GM18873 (cell line): ENCODE results near the gene HAL.
"Not testable (repeated sequence)": the region's sequence is repeated elsewhere in the genome, so short reads cannot be mapped to it uniquely, and the experiment has no call there.

Source experiments
- ATAC-seq: cut with Tn5 transposase; IDR thresholded peaks from one replicate; pipeline ENCODE4 v1.9.1; 2021; ENCODE audit warnings: mild to moderate bottlenecking, moderate library complexity, moderate number of reproducible peaks; ENCODE audit not compliant: unreplicated experiment, low FRiP score

The HAL gene

DNA sequence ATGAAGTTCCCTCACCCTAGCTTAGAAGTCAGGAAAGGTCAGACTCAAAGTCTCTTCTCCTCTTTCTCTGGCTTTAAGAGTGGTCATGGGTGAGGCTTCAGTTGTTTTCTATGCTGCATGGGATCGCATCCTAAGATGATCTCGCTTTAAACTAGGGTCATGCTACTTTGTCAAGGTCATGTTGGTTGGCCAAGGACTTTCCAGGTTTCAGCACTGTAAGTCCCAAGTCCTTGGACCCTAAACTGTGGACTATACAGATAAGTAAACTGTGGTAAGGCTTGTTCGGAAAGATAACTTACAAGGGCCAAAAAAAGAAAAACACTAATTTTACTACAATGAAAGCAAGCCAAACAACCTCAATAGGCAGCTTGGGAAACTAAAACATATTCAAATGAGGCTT, 17.4 kb downstream of the HAL start:
- no peak for ATAC-seq

DNA sequence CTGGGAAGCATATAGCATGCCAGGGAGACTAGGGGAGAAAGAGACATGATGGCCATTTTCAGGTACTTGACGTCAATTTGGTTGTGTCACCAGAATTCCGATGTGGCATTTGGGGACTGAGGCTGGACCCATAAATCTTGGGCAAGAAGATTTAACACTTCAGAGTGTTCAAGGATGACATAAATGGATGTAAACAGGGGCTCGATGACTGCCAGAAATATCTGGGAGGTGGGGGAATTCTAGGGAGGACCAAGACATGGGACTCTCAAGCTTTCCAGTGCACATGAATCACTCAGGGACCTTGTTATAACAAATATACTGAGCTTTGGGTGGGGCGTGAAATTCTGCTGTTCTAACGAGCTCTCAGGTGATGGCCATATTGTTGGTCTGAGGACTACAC, 17.8 kb downstream of the HAL start:
- no peak for ATAC-seq

DNA sequence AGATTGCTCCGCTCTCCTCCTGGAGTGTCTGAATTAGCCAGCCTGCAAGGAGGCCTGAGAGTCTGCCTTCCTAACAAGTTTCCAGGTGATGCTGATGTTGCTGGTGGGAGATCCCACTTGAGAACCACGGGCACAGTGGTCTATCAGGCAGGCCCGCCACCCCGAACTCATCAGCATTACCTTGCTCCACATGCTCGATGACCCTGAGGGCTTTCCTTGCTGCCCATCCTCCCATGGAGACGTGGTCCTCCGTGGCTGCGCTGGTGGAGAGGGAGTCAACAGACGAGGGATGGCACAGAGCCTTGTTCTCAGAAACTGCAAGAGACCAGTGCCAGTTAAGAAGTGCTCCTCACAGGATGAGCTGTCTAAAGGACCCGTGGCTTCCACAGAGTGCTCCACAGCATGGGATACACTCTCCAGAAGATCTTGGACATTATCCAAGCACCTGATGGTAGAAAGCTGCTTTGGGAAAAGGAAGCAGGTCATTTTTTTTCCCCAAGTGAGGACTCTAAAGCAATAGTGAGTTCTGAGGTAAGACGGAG, 18.3 kb downstream of the HAL start:
- no peak for ATAC-seq

DNA sequence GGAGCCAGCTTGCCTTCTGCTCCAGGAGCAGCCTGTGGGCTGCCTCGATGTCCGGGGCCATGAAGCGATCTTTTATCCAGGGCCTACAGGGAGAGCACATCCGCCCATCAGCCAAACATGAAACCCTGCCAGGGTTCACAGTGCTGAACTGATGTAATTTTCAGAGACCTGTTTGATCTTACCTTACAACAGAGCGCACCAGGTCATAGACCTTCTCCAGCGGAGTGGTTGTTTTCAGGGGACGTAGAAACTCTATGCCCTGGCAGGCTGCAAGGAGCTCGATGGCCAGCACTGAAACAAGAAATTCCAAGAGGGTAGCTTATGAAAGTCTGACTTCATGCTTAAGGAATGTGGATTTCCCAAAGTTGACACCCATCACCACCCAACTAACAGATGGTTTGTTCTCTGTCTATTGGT, 19.7 kb downstream of the HAL start:
- no peak for ATAC-seq

DNA sequence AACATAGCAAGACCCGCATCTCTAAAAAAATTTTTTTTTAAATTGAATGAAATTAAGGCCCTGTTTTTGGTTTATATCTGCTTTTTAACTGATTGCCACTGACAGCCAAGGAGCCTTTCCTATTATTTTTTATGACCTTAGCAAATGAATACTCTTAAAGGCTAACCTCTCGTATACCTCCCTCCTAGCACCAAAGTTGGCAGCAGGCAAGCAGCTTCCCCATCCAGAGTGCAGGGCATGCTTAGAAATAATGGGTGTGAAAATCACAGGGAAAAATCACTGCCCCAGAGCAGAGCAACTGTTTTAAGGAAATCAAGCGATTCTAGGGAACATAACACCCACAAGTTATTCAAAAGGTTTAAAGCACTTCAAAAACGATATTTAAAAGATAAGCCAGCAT, 20.7 kb downstream of the HAL start:
- no peak for ATAC-seq

DNA sequence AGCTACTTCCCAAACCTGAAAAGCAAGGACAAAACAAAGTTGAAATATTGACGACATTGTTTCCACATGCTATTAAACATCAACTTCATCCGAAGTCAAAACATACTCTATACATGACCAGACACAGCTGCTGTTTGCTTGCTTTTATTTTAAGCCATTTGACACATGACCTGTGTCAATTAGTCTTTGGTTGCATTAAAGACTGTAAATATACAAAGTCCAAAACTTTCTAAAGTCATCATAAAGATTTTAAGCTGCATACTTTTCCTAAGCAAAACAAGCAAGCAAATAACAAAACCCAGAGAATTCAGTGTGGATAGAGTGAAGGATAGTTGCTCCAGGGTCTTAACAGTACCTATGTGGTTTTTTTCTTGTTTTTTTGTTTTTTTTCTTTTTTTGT, 21.8 kb downstream of the HAL start:
- ATAC-seq = no peak

DNA sequence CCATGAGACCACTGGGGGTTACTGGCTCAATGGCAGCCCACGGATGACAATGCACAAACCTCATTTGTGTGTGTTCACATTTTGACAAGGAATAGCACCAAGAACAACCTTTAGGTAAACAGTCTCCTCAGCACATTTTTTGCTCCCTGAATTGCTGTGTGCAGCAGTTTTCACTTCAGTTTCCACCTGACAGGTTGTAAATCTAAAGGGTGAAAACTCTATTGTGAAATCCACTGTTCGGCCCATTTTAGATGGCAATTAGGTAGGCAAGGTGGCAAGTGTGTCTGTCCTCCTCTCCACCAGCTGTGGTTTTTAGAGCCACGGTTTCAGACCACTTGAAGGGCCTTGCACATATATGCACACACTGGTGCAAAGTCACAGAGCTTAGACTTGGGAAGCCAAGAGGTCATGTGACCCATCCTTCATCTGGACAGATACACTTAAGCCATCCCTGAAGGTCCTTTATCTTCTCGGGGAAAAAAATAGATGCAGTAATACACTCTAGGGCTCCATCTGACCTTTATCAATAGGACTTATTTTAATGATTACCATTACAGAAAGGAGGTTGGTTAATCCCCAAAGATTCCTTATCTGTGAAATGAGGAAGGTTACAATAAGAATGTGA, 23.2 kb downstream of the HAL start:
- ATAC-seq = no peak

DNA sequence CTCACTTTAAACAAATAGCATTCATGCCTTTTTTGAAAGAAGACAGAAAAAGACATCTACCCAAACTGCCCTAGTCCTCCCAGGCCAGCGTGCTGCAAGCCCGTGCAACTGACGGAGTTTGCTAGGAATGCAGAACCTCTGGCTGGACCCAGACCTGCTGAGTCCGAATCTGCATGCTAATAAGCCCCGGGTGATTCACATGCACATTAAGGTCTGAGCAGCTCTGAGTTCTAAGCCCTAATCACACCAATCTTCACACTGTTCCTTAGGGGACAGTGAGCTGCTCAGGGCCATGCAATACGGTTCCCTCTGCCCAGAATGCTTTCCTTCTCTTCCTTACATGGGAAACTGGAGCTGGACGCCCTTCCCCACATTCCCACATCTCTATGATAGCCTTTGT, 25.2 kb downstream of the HAL start:
- no peak for ATAC-seq

DNA sequence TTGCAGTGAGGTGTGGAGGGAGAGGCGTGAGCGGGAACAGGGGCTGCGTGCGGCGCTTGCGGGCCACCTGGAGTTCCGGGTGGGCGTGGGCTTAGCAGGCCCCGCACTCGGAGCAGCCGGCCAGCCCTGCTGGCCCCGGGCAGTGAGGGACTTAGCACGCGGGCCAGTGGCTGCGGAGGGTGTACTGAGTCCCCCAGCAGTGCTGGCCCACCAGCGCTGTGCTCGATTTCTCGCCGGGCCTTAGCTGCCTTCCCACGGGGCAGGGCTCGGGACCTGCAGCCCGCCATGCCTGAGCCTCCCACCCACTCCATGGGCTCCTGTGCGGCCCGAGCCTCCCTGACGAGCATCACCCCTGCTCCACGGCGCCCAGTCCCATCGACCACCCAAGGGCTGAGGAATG, 27.0 kb downstream of the HAL start:
- ATAC-seq = not testable (repeated sequence)

DNA sequence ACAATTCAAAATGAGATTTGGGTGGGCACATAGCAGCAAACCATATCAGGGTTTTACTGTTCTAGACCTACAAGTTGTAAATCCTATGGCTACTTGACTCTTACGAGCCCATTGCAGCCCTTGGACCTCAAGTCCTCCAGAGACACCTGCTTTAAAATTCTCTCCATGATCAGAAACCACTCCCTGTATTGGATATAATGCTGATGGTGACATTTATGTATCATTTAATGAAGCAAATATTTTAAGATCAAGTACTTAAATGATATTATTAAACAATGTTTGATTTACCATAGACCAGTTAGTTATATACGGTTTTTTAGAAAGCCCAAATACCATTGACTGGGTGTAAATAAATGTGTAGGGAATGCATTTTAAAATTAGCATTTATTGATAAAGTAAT, 28.8 kb downstream of the HAL start:
- no peak for ATAC-seq

DNA sequence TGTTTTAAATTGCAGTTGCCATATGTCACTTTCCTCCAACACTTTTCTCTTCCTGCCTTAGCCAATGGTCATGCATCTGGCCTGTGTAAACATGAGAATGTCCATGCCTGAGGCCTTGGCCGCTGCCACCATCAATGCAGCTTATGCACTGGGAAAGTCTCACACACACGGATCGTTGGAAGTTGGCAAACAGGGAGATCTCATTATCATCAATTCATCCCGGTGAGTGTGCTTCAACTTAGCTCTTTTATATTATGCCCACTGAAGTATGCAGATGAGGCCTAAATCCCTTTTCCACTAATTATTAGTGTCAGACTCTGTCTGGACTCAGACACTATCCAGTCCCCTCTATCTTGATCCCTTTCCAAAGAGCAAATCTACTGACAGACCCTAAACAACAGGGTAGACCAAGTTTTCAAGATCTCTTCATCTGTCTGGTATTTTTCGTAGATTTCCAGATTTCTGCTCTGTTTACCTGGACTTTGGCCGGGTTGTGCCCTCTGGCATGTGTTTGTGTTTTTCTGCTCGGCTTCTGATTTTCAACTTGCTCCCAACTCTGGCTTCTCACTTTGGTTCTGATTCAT, 29.8 kb downstream of the HAL start:
- ATAC-seq = no peak

DNA sequence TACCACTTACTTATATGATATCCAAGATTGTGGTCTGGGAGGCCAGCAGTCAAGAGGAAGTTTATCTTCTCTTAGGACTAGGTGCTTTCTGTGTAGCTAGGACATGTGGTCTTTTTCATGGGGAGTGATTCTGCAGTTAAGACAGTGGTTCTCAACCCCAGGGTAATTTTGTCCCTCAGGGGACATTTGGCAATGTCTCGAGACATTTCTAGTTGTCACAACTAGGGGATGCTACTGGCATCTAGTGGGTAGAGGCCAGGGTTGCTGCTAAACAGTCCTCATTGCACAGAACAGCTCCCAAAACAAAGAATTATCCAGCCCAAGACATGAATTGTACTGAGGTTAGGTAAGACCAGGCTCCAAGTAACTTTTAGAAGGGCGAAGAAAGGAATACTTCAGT, 33.0 kb downstream of the HAL start:
- ATAC-seq = no peak

DNA sequence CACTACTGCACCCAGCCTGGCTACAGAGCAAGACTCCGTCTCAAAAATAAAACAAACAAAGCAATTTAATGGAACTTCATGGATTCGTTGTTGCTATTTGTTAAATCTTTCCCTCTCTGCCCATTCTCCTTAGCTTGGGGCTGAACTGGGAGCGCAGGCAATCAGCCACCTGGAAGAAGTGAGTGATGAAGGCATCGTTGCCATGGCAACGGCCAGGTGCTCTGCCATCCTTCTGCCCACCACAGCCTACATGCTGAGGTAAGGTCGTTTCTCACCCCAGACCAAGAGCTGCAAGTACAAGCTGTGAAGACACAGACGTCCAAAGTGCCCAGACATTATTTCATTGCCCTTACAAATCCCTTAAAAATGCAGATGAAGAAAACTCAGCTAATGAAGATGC, 33.9 kb downstream of the HAL start:
- ATAC-seq = no peak

DNA sequence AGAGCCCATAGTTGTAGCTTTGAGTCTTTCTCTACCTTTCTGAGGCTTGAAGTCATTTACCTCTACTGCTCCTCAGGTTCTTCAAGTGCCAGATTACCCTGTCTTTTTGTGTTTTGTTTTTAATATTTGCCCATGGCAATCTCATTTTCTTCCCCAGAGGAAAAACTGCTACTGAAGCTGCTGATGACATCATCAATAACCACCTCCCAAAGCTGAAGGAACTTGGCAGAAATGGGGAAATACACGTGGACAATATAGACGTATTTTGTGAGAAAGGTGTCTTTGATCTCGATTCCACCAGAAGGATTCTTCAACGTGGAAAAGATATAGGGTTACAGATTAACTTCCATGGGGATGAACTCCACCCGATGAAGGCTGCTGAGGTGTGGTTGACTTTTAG, 35.9 kb downstream of the HAL start:
- ATAC-seq = no peak

DNA sequence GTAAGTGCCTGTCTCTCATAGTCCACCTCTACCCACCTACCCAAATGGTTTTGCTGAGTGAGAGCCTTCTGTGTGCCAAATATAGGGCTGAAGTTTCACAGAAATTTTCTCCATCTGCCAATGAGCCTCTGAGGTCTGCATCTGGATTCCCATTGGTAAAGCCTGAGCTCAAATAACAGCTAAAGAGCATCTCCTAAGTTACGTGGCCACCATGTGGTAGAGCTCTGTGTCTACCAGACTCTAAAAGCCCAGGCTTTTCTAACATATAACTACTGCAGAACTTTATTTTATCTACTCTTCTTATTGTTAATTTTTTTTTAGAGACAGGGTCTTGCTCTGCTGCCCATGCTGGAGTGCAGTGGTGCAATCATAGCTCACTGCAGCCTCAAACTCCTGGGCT, 37.0 kb downstream of the HAL start:
- ATAC-seq = no peak

DNA sequence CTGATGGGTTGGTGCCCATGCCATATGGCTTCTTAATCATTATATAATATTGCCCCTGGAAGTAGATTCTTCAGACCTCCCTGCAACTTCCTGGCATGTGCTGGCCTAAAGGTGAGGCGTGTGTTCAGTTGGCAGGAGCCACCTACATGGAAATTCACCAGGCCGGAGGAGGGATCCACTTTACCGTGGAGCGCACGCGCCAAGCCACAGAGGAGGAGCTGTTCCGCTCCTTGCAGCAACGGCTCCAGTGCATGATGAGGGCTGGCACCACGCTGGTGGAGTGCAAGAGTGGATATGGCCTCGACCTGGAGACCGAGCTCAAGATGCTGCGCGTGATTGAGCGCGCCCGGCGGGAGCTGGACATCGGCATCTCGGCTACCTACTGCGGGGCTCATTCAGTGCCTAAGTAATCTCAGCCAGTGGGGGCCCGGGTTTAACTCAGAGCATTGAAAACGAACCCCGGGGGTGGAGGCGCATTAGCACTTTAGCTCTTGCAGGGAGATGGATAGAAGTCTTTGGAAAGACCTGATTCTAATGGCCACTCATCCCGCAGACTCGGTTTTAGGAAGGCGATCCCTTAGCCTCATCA, 39.5 kb downstream of the HAL start:
- no peak for ATAC-seq

DNA sequence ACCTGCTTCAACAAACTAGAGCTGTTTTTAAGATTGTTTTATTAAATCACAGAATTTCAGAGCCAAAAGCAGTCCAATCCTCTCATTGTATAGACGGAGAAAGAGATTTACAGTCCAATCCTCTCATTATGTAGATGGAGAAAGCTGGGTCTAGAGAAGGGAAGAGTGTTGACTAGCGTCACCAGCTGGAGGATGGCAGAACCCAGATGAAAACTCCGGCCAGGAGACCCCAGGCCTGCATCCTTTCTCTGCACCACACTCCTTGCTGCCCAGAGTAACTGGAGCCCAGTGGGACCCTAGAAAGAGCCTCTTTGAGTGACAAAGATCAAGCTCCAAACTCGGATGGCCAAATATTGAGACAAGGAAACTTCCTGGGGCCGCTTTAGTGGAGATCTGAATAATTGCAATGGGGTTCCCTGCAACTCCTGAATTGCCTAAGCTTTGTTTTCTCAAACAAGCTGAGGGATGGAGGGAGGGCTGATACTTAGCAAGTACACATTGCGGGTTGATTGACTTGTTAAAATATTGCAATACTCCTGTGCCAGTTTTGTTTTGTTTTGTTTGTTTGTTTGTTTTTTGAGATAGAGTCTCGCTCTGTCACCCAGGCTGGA, 40.5 kb downstream of the HAL start:
- no peak for ATAC-seq

DNA sequence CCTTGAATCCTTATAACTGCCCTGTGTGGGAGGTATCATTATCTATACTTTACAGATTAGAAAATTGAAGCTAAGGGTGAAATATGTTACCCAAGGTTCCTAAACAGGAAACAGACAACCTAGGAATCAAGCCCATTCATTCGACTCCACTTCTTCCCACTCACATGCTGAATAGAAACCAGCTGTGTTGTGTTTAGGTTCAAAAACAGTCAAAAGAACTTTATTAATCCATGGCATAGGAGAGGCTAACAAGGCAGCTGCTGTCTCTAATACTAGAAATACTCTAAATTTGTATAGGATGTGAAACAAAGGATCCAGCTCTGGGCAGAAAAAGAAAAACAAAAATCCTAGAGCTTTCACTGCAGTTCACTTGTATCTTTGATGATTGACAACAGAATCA, 43.1 kb downstream of the HAL start:
- ATAC-seq = no peak

DNA sequence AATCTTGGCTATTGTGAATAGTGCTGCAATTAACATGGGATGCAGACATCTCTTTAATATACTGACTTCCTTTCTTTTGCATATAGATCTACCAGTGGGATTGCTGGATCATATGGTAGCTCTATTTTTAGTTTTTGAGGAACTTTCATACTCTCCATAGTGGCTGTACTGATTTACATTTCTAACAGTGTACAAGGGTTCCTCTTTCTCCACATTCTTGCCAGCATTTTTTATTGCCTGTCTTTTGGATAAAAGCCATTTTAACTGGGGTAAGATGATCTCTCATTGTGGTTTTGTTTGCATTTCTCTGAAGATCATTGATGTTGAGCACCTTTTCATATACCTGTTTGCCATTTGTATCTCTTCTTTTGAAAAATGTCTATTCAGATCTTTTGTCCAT, 44.6 kb downstream of the HAL start:
- ATAC-seq = no peak

DNA sequence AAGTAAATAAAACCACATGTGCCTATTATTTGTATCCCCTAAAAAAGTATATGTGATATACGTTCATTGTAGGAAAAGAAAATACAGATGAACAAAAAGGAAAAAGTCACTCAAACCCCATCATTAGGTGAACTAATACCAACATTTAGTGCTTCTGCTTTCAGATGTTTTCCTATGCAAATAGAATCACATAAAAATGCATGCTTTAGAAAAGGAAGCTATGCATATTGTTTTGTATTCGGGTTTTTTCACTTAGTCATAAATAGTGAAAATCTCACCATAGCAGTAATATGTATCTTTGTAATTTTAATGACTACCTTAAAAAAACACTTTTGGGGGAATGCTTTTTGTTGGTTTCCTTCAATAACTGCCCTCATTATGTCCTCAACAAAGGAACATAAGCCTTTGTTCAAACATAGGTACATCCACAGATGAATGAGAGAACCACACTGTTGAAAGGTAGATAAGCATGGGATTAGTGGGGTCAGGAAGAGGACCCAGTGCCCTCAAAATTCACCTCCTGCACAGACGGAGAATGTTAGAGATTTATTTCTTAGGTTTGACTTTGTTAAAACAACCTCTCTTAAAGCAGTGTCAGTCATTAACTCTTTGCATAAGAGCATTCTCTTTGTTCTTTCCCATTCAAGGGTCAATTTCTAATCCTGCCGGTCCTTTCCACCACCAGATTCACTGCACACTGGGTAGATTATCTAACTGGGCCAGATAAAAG, 46.5 kb downstream of the HAL start:
- ATAC-seq = no peak

DNA sequence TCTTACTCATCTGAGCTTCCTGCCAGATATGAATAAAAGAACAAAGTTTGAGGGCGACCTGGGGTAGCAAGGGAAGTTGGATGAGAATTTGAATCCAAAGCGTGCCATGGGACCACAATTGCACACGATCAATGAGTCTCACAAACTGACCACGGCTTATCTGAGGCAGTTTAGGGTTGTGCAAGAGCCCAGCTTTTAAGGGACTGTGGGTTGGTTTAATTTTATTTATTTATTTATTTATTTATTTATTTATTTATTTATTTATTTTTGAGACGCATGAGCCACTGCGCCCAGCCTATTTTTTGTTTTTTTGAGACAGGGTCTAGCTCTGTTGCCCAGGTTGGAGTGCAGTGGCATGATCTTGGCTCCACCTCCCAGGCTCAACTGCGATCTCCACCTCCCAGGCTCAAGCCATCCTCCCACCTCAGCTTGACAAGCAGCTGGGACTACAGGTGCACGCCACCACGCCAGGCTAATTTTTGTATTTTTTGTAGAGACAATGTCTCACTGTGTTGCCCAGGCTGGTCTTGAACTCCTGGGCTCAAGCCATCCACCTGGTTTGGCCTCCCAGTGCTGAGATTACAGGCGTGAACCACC, 51.9 kb downstream of the HAL start:
- no peak for ATAC-seq
